HG03097 (cell line): ENCODE measurements around the gene CDCA7L.
"Not testable (repeated sequence)": the region's sequence is repeated elsewhere in the genome, so short reads cannot be mapped to it uniquely, and the experiment has no call there.

Experiments
- ATAC-seq: cut with Tn5 transposase; IDR thresholded peaks from one replicate; pipeline ENCODE4 v1.9.1; 2021; ENCODE audit not compliant: unreplicated experiment, low FRiP score

CDCA7L gene

DNA sequence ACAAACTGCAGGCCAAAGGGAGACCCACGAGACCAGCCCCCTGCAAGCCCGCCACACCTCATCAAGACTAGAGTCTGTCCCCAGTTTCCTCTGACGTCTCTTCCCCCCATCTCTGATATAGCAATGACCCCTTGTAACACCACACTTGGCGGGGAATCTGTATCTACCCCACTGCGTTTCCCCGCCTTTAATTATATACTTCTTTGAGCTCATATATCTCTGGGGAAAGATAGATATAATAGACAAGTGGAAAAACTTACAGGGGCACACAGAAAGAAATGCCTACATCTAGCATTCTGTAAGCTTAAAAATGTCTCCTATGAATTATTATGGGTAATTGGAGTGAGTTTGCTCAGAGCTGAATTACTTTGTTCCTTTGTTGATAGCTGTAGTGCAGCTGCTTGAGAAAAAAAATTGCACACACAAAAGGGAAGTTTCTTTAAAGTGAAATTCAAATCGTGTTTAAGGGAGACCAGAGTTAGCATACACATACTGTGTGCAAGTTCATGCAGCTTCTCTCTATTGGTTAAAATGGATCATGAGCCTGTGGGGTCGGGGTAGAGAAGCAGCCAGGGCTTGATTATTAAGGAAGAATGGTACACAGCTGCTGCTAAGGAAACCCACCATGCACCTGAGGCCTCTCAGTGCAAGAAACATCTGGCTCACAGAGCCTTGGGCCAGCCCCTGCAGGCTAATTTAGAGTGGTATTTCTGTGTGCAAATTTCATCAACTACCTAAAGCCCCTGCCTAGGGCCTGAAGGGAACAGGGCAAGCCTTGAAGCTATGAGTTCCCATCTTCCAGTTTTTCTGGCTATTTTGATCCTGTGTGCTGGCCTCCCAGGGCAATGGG lies 32.5 kb downstream of the CDCA7L start:
- ATAC-seq, result no peak

DNA sequence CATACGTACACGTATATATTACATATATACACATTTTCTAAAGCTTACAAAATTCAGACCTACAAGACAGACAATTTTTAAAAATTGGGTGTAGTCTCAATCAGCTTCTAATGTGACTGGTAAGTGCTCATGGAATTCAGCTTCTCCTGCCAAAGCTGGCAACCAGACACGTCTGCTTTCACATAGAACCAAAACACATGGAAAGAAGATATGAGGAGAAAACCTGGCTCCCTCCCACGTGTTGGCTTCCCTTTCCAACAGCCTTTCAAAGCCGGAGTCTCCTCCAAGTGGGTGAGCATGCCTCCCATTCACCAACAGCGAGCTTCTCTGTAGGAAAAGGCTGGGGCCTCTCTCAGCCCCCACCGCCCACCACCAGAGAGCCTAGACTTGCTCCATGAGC lies 33.4 kb downstream of the CDCA7L start:
- ATAC-seq, result no peak

DNA sequence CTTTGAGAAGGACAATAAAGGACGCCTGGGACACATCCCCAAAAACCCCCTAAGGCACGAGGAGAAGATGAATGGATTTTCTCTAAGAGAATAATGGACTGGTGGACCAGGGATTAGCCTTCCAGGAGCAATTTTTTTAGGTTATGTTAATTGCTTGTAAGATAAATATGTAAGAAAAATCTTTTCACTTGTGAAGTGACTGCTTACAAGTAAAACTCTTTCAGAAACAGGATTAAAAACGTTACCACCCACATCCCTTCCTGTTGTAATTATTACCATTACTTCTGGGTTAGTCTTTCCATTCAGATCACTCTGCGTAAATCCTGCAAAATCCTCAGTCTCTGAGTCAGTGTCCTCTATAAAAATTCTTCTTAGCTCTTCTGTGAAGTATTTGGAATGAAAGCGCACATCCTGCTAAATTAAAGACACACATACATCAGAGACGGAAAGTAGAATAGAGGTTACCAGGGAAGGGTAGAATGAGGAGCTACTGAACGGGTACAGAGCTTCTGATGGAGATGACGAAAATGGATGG lies 34.3 kb downstream of the CDCA7L start:
- ATAC-seq, result no peak

DNA sequence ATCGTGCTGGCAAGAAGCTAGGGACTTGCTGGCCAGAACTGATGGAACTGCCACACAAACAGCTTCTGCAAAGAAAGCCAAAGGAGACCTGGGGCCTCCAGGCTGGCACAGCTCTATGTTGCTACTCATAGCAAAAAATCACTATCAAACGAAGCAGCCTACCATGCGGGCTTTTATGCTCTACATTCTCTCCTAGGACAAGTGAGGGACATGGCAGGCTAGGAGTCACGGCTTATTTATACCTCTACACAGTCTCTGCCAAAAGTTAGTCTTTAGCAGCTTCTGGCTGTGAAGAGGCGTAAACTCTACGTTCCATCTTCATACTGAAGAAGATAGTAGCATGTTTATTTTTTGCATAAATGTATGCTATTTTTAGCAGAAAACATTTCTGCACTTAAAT lies 35.4 kb downstream of the CDCA7L start:
- ATAC-seq, result no peak

DNA sequence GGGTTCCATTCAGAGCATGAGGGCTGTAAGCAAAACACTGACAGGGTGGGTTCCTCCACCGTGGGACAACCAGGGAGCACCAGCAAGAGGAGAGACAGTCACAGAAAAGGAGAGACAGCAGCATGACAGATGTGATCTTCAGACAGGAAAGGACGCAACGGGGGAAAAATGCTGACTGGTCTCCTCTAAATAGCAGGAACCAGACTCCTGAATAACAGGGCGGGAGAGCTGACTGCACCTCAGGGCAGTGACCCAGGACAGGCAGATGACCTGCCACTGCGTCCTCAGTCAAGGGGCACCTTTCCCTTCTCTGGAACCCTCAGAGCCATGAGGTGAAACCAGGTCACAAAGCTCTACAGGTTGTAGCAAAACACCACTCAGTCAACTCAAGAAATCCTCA lies 37.0 kb downstream of the CDCA7L start:
- no peak for ATAC-seq

DNA sequence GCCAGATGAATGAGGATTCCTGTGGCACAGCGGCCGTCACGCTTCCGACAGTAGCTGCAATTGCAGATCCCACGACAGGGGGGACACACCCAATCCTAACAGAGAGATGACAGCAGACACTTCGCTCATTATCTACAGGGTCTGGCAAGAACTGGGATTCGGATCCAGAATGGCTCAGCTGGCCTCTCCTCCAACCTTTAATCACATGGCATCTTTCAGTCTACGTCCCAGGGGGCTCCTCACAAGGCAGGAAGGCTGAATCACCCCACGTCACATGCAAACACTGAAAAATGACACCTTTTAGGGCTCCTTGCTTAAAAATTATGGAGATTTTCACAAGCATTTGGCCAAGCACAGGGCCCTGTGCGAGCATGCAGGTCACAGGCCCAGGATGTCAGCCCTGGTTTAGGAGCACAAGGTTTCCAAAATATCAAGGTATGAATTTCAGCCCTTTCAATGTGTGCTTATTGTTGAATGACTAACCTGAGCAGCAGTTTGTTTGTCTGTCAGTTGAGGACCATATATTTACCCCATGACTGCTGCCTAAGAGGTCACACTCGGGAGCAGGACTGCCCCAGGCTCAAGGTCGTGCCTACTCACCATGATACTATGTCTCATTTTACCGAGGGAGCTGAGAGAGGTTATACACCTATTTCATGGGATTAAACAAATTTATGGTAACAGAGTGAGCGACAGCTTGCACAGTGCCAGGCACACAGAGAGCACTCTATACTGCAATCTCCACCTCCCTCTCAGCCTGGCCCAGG lies 42.5 kb downstream of the CDCA7L start:
- no peak for ATAC-seq

DNA sequence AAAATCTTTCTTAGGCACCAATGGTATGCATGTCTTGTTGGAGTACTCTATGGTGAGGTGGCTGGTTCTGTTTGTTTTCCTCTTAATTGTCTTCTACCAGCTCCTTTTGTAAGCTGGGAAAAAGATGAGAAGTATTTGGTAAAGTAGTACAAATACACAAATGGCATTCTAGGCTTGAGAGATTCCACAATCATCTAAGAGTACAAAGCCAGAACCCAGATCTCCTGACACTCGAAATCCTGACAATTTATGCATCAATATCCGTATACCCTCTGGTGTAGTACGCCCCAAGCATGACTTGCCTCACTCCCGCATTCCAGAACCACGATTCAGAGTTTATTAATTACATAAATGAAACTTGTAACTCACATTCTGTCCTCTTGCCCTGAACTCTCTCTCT lies 43.5 kb downstream of the CDCA7L start:
- ATAC-seq, result no peak

DNA sequence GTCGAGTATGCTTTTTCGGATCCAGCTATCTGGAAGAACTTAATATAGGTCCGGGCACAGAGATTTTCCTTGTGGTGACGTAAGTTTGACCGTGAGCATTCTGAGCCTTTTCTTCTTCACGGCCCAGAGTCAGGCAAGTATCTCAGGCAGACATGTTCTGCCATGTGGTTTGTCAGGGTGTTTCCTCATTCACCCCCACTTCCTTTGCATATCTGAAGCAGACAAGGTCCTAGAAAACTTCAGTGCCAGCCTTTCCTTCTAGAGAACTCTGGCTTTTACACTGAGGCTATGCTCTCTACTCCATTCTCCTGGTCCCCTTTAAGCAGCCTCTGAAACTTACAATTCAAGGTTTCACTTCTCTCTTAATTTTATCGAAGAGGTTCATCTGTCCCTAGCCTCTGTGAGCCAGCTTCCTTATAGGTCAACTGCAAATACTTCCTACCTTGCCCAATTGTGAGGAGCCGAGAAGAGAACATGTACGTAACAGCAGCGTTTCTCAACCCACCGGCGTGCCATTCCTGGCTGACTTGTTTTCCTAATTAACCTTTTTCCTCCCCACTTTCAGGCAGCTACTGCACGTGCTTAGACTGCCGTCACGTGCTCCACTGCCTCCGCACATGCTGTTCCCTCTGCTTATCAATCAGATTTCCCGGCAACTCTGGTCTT lies 47.3 kb downstream of the CDCA7L start:
- ATAC-seq, result peak; percentile 79

DNA sequence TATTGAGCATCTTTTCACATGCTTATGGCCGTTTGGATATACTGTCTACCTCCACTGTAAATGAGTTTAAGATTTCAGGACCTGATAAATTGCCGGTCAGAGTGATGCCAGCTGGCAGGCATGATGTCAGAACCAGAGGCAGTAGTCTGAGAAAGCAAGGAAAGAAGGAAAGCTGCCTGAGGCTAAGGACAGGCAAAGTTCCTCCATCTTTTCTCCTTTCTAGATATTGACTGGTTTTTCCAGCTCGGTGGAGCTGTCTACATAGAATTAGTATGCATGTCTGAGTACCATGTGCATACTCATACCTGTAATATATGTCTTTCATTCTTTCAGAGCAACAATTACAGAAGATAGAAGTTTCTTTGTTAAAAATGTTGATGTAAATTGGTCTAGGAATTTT lies 52.3 kb downstream of the CDCA7L start:
- ATAC-seq, result no peak

DNA sequence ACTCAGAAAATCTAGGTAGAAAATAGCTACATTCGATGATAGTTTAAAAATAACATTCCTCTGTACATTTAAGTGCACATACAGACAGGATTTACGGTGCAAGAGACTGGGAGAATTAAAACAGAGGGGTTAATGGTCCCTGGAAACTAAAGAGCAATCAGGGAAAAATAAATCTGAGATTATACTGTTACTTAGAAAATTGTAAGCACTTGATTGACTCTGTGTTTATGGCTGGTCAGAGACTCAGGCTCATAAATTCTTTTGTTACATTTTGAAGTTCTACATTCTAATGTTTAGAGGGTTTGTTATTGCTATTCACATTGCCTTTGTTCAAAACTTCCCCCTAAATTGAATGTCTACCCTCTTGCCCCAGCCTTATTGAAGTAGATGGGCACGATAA lies 54.4 kb downstream of the CDCA7L start:
- ATAC-seq, result no peak

DNA sequence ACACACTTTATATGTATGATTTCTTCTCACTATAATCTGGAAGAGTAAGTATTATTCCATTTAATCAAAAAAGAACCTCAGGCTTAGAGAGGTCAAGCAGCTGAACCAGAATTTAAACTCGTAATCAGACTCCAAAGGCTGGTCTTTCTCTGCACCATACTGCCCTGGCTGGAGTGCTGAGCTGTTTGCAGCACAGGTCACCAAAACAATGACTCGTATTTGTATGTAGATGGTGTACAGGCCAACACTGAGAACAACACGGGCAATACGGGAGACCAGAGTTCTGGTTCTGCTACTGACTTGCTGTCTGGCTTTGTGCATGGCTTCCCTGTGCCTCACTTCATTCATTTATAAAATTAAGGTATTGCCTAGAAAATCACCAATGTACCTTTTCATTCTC lies 57.9 kb downstream of the CDCA7L start:
- no peak for ATAC-seq

DNA sequence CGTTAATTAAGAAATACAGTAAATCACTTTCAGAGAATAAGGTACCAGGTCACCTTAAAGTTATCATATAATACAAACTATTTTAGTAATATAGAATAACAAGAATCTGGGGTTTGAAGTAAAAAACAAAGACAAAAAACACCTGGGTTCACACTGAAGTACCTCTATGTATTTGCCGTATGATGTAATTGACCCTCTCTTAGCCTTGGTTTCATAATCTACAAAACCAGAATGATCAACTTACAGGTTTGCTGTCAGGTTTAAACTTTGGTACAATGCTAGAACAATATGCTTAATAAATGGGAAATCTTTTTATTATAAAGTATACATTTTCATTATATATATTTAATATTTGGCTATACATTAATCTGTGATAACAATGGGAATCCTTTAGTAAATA lies 58.3 kb downstream of the CDCA7L start:
- ATAC-seq, result no peak

DNA sequence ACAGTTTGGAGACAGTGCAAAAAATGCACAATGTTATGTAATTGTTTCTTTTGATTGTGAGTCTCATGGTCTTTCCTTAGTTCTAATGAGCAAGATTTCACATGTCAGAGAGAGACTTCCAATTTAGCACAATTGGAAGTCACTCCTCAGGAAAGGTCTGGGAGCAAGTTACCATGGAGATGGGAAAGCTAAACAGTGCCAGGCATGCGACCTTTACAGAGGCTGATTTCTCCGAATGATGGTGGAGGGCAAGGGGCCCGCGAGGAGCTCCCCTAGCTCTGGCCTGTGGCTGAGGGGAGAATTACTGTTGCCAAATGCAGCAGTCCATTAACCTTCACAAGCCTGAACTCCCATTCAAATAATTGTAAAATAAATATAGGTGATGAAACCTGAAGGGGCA lies 59.3 kb downstream of the CDCA7L start:
- no peak for ATAC-seq

DNA sequence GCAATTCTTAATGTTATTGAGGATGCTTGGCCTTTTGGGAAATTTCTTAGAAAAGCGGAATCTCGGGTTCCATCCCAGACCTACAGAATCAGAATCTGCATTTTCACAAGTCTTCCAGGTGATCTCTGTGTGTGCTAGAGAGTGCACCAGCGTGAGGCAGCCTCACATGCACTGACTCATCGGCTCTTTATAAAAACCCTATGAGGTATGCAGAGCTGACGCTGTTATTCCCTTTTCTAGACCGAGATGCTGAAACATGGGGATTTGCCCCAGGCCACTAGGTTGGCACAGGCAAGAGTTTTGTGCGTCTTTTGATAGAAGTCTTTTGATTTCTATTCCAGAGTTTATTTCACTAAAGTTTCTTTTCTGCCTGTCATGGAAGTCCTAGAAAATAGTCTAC lies 61.2 kb downstream of the CDCA7L start:
- ATAC-seq, result no peak

DNA sequence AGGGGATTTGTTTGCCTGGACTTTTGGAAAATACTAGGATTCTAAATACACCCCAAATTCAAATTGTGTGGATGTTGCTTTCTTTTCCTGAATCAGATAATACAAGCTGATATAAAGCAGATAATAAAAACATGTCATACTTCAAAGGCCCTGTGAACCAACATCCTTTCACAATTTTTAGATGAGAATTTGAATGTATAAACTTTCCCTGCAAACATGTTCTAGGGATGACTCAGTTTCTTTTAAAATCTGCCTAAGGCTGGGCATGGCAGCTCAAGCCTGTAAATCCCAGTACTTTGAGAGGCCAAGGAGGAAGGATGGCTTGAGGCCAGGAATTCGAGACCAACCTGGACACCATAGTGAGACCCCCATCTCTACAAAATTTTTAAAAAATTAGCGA lies 62.2 kb downstream of the CDCA7L start:
- not testable (repeated sequence) for ATAC-seq

DNA sequence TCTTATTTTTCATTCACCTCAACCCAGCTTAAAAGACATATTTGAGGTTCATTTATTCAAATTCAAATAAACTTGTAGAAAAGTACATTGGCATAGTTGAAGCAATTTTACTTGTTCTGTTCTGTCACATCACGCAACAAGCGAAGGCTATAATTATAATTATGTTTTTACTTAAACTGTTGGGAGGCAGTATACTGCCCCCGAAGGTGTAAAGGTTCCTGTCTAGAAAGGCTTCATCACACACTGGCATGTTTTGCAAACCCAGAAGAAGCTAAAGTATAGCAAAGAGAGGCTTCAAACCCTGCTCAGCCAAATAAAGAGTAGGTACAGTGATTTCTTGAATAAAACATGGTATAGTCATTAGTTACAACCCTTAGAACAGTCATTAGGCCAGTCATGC lies 62.6 kb downstream of the CDCA7L start:
- ATAC-seq, result no peak

DNA sequence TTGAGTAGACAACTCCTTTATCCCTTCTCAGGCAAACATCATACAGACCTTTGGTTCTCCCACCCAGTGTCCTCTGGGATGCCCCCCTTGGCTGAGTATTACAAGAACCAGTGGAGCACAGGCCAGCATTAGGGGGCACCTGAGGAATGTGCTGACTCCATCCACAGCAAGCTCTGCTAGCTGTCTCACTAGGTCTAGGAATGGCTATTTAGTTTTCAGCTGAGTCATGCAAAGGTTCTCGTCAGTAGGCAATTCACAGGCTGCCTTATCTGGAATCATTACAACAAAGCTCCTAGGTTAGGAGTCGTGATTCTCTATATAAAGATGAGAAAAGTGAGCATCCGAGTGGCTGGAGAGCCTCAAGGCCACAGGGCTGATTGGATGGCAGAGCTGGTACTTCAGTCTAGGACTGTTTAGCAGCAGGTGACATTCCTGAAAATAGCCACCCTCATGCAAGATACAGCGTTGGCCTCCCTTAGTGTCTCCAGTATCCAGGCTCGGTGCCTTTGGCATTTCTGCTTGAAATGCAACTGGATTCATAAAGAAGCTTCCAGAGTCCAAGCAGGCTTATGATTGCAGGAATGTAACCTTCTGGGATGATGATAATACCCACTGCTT lies 75.8 kb downstream of the CDCA7L start:
- no peak for ATAC-seq

DNA sequence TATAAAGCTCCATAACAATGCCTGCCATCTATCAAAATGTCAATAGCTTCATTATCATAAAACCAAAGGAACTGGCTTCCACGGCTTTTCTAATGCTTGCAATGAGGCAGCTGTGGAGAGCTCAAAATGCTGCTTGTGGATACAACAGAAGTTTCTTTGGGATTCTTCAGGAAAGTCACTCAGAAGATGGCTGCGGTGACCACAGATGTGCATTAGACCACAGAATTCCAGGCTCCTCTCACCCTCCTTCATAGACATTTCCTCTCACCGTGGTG lies 77.2 kb downstream of the CDCA7L start:
- ATAC-seq, result no peak

DNA sequence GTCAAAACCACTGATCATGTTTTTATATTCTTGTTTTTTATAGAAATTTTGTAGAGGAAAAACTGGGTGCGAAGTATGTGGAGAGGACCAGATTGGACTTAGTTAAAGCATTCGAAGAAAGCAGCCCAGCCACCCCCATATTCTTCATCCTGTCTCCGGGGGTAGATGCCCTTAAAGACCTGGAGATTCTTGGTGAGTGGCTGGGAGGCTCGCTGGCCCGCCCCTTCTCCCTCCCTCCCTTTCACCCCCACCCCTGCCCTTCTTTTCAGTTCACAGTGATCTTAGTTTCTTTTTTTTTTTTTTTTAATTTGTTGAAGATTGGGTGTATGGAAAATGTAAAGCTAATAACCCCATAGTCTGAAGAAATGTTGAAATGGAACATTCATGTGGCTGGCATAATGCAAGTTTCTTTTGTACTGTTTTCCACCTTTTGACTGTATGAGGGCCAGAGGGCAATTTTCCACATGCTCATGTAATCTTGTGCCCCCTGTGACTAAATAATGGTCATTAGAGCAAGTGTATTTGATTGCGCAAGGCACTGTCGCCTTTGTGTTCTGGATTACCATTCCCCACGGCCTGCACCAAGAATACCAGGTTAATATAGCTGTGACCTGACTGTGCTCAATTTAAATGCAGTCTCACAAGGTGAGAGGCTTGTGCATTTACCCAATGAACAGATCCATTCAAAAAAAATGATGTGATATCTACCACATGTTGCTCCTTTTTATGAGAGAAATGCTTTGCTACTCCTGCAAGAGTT lies 77.7 kb downstream of the CDCA7L start:
- ATAC-seq, result no peak

DNA sequence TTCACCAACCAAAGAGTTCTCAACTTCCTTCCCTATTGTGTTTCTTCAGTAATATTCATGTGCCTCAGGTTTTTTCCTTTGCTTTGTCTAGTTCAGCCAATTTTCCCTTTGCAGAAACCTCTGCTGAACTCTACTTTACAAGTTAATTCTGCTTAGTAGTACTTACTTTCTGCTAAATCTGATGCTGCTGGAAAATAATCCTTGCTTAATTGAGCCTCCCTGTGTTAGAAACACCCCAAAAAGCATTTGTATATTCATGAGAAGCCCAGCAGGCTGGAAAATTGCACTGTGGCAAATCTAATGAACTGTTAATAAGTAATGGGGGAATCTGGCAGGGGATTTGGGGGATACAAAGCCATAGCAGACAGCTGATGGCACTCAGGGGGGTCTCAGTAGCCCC lies 78.5 kb downstream of the CDCA7L start:
- no peak for ATAC-seq
